PFSK-1 (cell line): ENCODE data around the gene FAM9A.

Source experiments
- FOXP2 ChIP-seq: optimal IDR thresholded peaks from 2 replicates; pipeline ENCODE3; 2011; ENCODE audit warnings: borderline replicate concordance, control low read depth, inconsistent platforms; ENCODE audit not compliant: insufficient read depth; ENCODE audit errors: extremely low read length, extremely low read depth
- POLR2AphosphoS5 ChIP-seq: IDR thresholded peaks from 2 replicates; pipeline ENCODE4 v1.6.1; 2012; ENCODE audit warnings: low read depth, mild to moderate bottlenecking, control low read depth, low read length, moderate library complexity
- REST ChIP-seq, 2 experiments: IDR thresholded peaks; 2 replicates each; pipeline versions ENCODE4 v1.6.1 to v1.8.0; 2011 to 2012; ENCODE audit warnings: low read depth in 2 of 2, low read length in 2 of 2, control low read depth in 1 of 2, inconsistent platforms in 1 of 2, mild to moderate bottlenecking in 1 of 2, moderate library complexity in 1 of 2; ENCODE audit not compliant: insufficient read depth in 1 of 2
- SIN3A ChIP-seq: IDR thresholded peaks from 2 replicates; pipeline ENCODE4 v1.6.1; 2012; ENCODE audit warnings: mild to moderate bottlenecking, low read length, moderate library complexity, borderline replicate concordance; ENCODE audit not compliant: insufficient read depth
- TAF1 ChIP-seq: IDR thresholded peaks from 2 replicates; pipeline ENCODE4 v1.6.1; 2012; ENCODE audit warnings: low read length, control low read depth, borderline replicate concordance; ENCODE audit not compliant: insufficient read depth

GRCh38 chrX:8803326-8803725, 2.1 kb upstream of the FAM9A start:
- TF ChIP-seq POLR2AphosphoS5 (no peak), REST (IDR thresholded peaks at IDR 0.05; ENCODE audit: insufficient read depth in 1 of 2, low read depth in 2 of 2, low read length in 2 of 2) (no peak), TAF1 (no peak), SIN3A (no peak), FOXP2 (no peak)
